Stimulated activated CD4-positive, alpha-beta T cell treated with anti-CD3 and anti-CD28 coated beads, TNF-alpha, amount 100 ng/mL, for 24 hours (primary cell): Measurements from ENCODE around the gene ANK2.

Experiments
- DNase-seq, 3 experiments: peaks; one replicate each; pipeline ENCODE4 v3.0.0-alpha.2; 2020; ENCODE audit warnings: low read depth in 3 of 3

ANK2 gene

GRCh38 chr4:113289766-113290165 is 240.3 kb downstream of the ANK2 start:
- DNase-seq, result no peak

GRCh38 chr4:113290666-113291065 is 241.2 kb downstream of the ANK2 start:
- DNase-seq, result no peak

GRCh38 chr4:113292371-113293042 is 243.1 kb downstream of the ANK2 start:
- DNase-seq, result no peak

- no peak for DNase-seq
These were observed 243.6 kb downstream of the ANK2 start for GRCh38 chr4:113293043-113293560.

GRCh38 chr4:113293674-113294073 is 244.2 kb downstream of the ANK2 start:
- no peak for DNase-seq

GRCh38 chr4:113294908-113295307 is 245.5 kb downstream of the ANK2 start:
- DNase-seq, result no peak

- DNase-seq, result no peak
These were observed 251.0 kb downstream of the ANK2 start for GRCh38 chr4:113300471-113300928.

- no peak for DNase-seq
These were observed 252.6 kb downstream of the ANK2 start for GRCh38 chr4:113302051-113302450.

- no peak for DNase-seq
These were observed 253.9 kb downstream of the ANK2 start for GRCh38 chr4:113303315-113303714.

- no peak for DNase-seq
These were observed 261.6 kb downstream of the ANK2 start for GRCh38 chr4:113311047-113311446.

GRCh38 chr4:113312529-113312928 is 263.1 kb downstream of the ANK2 start:
- DNase-seq, result no peak

GRCh38 chr4:113314426-113314825 is 265.0 kb downstream of the ANK2 start:
- DNase-seq, result no peak

GRCh38 chr4:113316879-113317278 is 267.4 kb downstream of the ANK2 start:
- DNase-seq, result no peak

GRCh38 chr4:113317523-113317922 is 268.1 kb downstream of the ANK2 start:
- DNase-seq, result no peak

- DNase-seq, result no peak
These were observed 273.3 kb downstream of the ANK2 start for GRCh38 chr4:113322736-113323135.

- DNase-seq, result no peak
These were observed 276.6 kb downstream of the ANK2 start for GRCh38 chr4:113325876-113326615.

GRCh38 chr4:113327494-113327893 is 278.0 kb downstream of the ANK2 start:
- no peak for DNase-seq

- no peak for DNase-seq
These were observed 279.1 kb downstream of the ANK2 start for GRCh38 chr4:113328514-113328913.

GRCh38 chr4:113330200-113330599 is 280.7 kb downstream of the ANK2 start:
- DNase-seq, result no peak

GRCh38 chr4:113331811-113332210 is 282.4 kb downstream of the ANK2 start:
- no peak for DNase-seq

- no peak for DNase-seq
These were observed 283.2 kb downstream of the ANK2 start for GRCh38 chr4:113332701-113333100.

GRCh38 chr4:113335746-113336145 is 286.3 kb downstream of the ANK2 start:
- no peak for DNase-seq

GRCh38 chr4:113336556-113336955 is 287.1 kb downstream of the ANK2 start:
- DNase-seq, result no peak
